Measurements from ENCODE around the gene KIFC1. TPM values are rescaled to one million over a fixed set of nuclear protein-coding genes. Genes with fewer than 3 reads are reported as not detected.

The KIFC1 gene
- total RNA-seq (2012; rRNA removed): 33.9 and 35.3 TPM in 2 replicates
- polyA plus RNA-seq (2012; rRNA removed): 40.6 and 41.9 TPM in 2 replicates
- polyA plus RNA-seq (2012; cell fraction: cytosol; rRNA removed): 20.3 and 20.6 TPM in 2 replicates
- 33.6 and 50.3 TPM in 2 replicates for polyA plus RNA-seq (2012; cell fraction: nucleus; rRNA removed; ENCODE audit: low replicate concordance)
- percentile 60 among the genes with signal in this experiment for Bru-seq, nascent RNA
- percentile 53 among the genes with signal in this experiment for BruChase-seq, experiment 1, labeled RNA remaining after a 6-hour chase
- percentile 53 among the genes with signal in this experiment for BruChase-seq, experiment 2, labeled RNA remaining after a 2-hour chase
- long read RNA-seq, partial matches to known transcripts: 2 of 3 reads
- long read RNA-seq, other reads (novel, unspliced or antisense): 0 of 3 reads

DNA sequence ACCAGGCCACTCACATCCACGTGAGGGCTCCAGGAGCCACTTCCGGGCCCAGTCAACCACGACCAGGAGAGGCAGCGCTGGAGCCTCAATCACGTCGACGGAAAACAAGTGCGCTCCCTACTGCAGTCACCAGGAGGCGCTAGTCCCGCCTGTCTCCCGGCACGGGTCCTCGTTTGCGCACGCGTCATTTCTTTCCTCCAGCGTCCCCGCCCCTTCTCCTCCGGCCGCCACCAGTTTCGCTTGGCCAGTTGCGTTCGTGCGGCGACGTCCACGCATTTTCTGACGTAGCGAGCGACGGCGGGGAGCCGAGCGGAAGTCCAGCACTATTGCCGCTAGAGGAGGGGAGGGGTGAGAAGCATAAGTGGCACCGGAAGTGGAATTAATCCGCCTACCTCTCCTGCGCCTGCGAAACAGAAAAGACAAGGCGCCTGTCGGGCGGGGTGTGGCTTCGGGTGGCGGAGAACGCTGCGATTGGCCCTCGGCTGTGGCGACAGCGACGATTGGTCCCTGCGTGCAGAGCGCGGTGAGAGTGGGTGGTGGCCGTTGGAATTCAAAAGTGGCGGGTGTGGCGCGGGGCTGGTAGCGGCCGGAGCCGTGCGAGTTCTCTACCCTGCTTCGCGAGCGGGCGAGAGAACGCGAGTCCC is at the start of gene KIFC1:
Gene KIFC1, plus strand, starts transcription at position 546 of the 644 bp plus-strand sequence. CDS start 163 bp downstream, outside the sequence.
- Histone ChIP-seq H2BK120ac (ENCODE audit: low read depth, low read length) (peak within 1 kb of the TSS; percentile 40), H3K4ac (ENCODE audit: low read depth, low read length) (peak within 1 kb of the TSS; percentile 71), H3K9ac (ENCODE audit: low read depth, low read length) (peak within 1 kb of the TSS; percentile 89), H3K27ac (ENCODE audit: insufficient read depth, low read length) (peak within 1 kb of the TSS; percentile 48), H3K36me3 (ENCODE audit: control insufficient read depth, insufficient read depth, low read length) (no peaks in the 10 kb centered on the region), H3K9me3 (ENCODE audit: control insufficient read depth, insufficient read depth, low read length) (no peaks in the 10 kb centered on the region), H3K4me2 (ENCODE audit: low read depth, low read length) (peak within 1 kb of the TSS; percentile 95), H3K23ac (ENCODE audit: low read depth, low read length) (peak within 1 kb of the TSS; percentile 51), H3K27me3 (ENCODE audit: control insufficient read depth, insufficient read depth, low read length) (no peaks in the 10 kb centered on the region), H3K56ac (ENCODE audit: extremely low read depth, insufficient read depth, low read length) (peak within 1 kb of the TSS; percentile 91), H3K4me3 (ENCODE audit: insufficient read depth, low read depth, low read length) (peak within 1 kb of the TSS; percentile 58), H3K79me1 (ENCODE audit: low read depth in 1 of 2, low read length in 2 of 2) (peaks cover 3 to 6% of the 10 kb centered on the region in 2 experiments; a peak in 1 of 4 replicates), H3K9me1 (ENCODE audit: insufficient read depth, low read length) (peaks cover 7% of the 10 kb centered on the region; the same call in 1 of the 2 replicates), H4K91ac (ENCODE audit: insufficient read depth, low read depth, low read length) (peak within 1 kb of the TSS; percentile 75), H3K18ac (ENCODE audit: low read depth, low read length) (peak within 1 kb of the TSS; percentile 3; the same call in 1 of the 2 replicates), H2BK20ac (ENCODE audit: low read depth, low read length) (peak within 1 kb of the TSS; percentile 16; the same call in 1 of the 2 replicates), H4K5ac (ENCODE audit: low read depth, low read length) (peak within 1 kb of the TSS; percentile 56), H2AFZ (replicated peaks; ENCODE audit: low read length, poor library complexity) (peak within 1 kb of the TSS; percentile 92), H3K14ac (replicated peaks; ENCODE audit: low read depth, low read length) (peak within 1 kb of the TSS; percentile 54), H2AK5ac (ENCODE audit: low read depth, low read length) (peak within 1 kb of the TSS; percentile 71; the same call in 1 of the 2 replicates), H4K20me1 (ENCODE audit: insufficient read depth, low read length) (no peaks in the 10 kb centered on the region; the same call in 1 of the 2 replicates), H2AK9ac (replicated peaks; ENCODE audit: low read depth, low read length, poor library complexity) (peak within 1 kb of the TSS; percentile 98), H2BK15ac (ENCODE audit: low read depth, low read length) (peak within 1 kb of the TSS; percentile 65; the same call in 2 of the 3 replicates), H3K4me1 (ENCODE audit: control insufficient read depth, insufficient read depth, low read length) (no peaks in the 10 kb centered on the region), H2BK5ac (ENCODE audit: low read depth, low read length, poor library complexity, severe bottlenecking) (peak within 1 kb of the TSS; percentile 59), H4K8ac (ENCODE audit: low read depth in 2 of 2, low read length in 2 of 2) (peak within 1 kb of the TSS; percentile 92 to 97)
- in situ Hi-C loops (cut with MboI; ENCODE audit: low sequenced_read_pairs) (no loop called here), dilution Hi-C loops (cut with HindIII; ENCODE audit: low sequenced_read_pairs, unreplicated experiment) (no loop called here), intact Hi-C loops (cut with micrococcal nuclease) (loop anchor here (1.0 to 2.0 kb wide), 3 partner anchors 19 to 34 kb away; partner anchors contain the start of gene CUTA)
- ATAC-seq (ENCODE audit: low read depth) (peak; percentile 95), DNase-seq (peak; percentile 100)
- ChIA-PET CTCF (interaction anchor here (0.7 to 1.3 kb wide), 5 partner anchors 11 to 55 kb away, joined by 3 to 7 read pairs (median 3); no protein-coding TSS in a partner anchor), POLR2A (ENCODE audit: unreplicated experiment) (no interaction called here)
- no TSS peak for BruUV-seq (replicated peaks)
- 0% methylated on average over 24 of the region's 67 CpGs; no CpG with 5 or more reads in 1 of the 2 experiments for WGBS, 2 experiments (ENCODE audit: extremely low coverage in 2 of 2, insufficient read length in 1 of 2)
- TF ChIP-seq CTCF (conservative IDR thresholded peaks at IDR 0.05; ENCODE audit: low read depth, low read length) (peak; percentile 99), MAFK (IDR thresholded peaks at IDR 0.05; ENCODE audit: low read depth, low read length) (no peak), ELK1 (IDR thresholded peaks at IDR 0.05; ENCODE audit: borderline replicate concordance, low read depth, low read length) (peak; percentile 20; the same call in 1 of the 2 replicates), USF2 (IDR thresholded peaks at IDR 0.05; ENCODE audit: low read depth, low read length) (peak; percentile 74), RAD21 (IDR thresholded peaks at IDR 0.05; ENCODE audit: low read length) (peak; percentile 68), FOS (IDR thresholded peaks at IDR 0.05; ENCODE audit: low read depth, low read length) (0 out of 2 replicates have a peak, but pooled peaks have one; percentile 2), RCOR1 (IDR thresholded peaks at IDR 0.05; ENCODE audit: insufficient replicate concordance, low read length) (no peak), NFE2L2 (IDR thresholded peaks at IDR 0.05; ENCODE audit: low read depth, low read length) (no peak; the same call in 1 of the 2 replicates), CEBPB (IDR thresholded peaks at IDR 0.05; ENCODE audit: low read depth, low read length) (peak; percentile 43; the same call in 1 of the 2 replicates), MAZ (IDR thresholded peaks at IDR 0.05; ENCODE audit: borderline replicate concordance, low read depth, low read length) (peak; percentile 94), MXI1 (IDR thresholded peaks at IDR 0.05; ENCODE audit: borderline replicate concordance, low read depth, low read length) (peak; percentile 92)
